NCI-H187 treated with DMSO at 0.1 percent for 48 hours (cell line): ENCODE data around the gene MARCKS.

Experiments
- DNase-seq: peaks from one replicate; lab custom pipeline; 2025; lab: John Stamatoyannopoulos, UW

Gene MARCKS

GRCh38 chr6:113856625-113857555 lies at the start of gene MARCKS:
TSS of gene MARCKS (plus strand) at chr6:113857345. CDS start at chr6:113857746, 401 bp downstream.
- peak; percentile 61 for DNase-seq

- DNase-seq = no peak
These were observed 47.3 kb upstream of the MARCKS start for GRCh38 chr6:113809826-113810225.

- no peak for DNase-seq
These were observed 44.0 kb upstream of the MARCKS start for GRCh38 chr6:113813142-113813541.

- no peak for DNase-seq
These were observed 38.6 kb upstream of the MARCKS start for GRCh38 chr6:113818578-113818977.

- no peak for DNase-seq
These were observed 37.8 kb upstream of the MARCKS start for GRCh38 chr6:113819169-113819830.

GRCh38 chr6:113820761-113821160 lies 36.4 kb upstream of the MARCKS start:
- no peak for DNase-seq

DNA sequence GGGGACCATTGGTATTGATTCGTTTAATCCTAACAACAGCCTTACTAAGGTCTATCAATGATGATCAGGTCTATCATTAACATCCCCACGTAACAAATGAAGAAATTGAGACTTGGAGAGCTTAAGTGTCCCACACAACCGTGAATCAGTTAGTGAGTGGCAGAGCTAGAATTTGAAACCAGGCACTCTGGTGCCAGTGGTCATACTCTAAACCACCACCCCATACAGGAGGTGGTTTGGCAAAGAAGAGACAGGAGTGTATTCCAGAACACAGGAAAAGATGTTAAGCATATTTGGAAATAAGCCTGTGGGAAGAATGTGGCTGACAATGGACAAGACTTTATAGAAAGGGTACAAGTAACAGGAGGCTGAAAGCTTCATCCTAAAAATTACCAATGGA lies 35.7 kb upstream of the MARCKS start:
- no peak for DNase-seq

DNA sequence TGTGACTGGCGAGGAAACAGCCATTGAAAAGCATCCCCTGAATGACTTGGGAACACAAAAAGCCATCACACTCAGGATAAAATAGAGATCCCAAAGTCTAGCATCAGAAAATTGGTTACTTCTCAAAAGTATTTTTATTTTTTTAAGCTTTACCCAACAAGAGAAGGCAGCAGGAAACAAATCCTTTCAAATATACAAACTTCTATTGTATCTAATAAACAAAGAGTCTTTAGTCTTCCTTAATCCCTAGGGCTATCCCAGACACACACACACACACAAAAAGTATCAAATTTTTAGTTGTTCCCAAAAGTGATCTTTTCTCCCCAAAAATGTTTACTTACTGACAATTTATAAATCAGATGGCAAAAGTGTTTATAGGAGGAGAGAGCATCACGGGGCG lies 33.2 kb upstream of the MARCKS start:
- DNase-seq = no peak

DNA sequence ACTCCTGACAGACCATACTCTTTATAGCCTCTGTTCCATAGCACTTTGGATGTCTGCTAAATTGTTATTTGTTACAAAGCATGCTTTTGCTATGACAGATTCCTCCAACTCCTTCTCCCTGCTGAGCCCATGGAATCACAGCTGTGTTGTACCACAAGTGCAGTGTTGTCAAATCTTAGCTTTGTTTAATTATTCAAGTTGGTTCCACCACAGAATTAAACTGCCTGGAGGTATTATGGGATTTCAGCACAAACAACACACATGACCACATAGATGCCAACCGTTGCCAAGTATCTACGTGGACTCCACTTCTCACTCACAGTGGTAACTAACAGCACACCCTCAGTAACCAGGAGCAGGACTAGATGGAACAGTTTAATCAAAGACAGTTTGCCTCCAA lies 32.7 kb upstream of the MARCKS start:
- DNase-seq = no peak

DNA sequence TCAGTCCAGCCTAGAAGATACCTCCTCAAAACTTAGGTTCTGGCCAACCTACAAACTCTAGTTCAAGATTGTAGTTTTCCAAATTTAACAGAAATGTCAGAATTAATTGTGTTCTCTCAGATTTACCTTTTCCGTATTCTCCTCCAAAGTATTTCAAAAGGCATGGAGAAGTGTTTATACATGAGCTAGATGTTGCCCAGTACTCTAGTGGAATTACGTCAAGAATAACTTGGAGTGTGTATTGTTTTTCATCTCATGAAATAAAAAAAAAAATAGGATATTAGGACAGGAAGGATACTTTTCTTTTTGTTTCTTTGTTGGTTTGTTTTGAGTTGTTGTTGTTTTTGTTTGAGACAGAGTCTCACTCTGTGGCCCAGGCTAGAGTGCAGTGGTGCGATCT lies 32.3 kb upstream of the MARCKS start:
- DNase-seq = no peak

GRCh38 chr6:113825781-113826180 lies 31.4 kb upstream of the MARCKS start:
- DNase-seq = peak; percentile 14

GRCh38 chr6:113828984-113829695 lies 28.0 kb upstream of the MARCKS start:
- no peak for DNase-seq

DNA sequence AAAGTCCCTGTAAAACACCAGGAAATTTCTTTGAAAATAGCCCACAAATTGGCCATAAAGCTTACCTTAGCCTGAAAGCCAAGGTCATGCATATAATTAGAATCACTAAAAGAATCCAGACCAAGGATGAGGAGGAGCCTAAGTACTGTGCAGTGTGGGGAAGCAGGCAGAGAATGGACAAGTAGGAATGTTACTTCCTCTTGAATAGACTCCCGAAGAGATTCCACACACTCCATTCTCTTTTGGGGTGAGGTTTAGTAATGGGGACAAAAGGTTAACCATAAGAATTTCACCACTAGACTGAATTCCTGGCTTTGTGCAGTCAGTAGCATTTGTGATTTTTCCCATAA lies 27.5 kb upstream of the MARCKS start:
- no peak for DNase-seq

DNA sequence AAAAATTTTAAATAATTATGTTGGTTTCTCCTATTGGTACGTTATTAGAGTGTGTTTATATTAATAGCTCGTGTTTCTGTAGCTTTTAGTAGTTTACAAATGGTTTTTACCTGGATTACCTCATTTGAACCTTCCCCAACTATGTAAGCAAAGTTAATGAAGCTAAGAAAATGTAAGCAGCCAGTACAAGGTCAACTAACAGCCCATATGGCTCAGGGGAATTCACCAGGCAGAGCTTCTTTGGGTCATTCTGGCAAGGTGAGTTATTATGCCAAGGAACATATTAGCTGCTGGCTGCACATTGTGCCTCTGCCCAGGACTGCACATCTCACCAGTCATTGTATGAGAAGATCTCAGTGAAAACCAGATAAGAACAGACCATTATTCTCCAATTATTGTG lies 27.0 kb upstream of the MARCKS start:
- DNase-seq = no peak

DNA sequence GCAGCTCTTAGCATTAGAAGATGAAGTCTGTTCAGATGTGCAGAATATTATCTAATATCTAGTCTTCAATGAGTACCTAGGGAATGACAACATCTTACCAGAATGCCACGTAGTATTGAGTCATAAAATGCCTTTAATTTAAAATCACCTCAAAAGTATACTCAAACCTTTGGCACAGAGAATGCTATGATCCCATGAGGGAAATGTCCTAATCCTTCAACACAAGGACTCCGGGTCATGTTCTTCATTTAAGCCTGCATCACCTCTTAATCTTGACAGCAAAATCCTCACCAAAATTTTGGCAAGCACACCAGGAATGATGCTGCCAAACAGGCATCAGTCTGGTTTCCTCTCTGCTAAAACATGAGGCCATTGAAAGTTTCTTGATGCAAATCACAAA lies 23.6 kb upstream of the MARCKS start:
- DNase-seq = no peak

GRCh38 chr6:113837170-113837569 lies 20.0 kb upstream of the MARCKS start:
- DNase-seq = no peak

- DNase-seq = no peak
These were observed 15.0 kb upstream of the MARCKS start for GRCh38 chr6:113842165-113842564.

DNA sequence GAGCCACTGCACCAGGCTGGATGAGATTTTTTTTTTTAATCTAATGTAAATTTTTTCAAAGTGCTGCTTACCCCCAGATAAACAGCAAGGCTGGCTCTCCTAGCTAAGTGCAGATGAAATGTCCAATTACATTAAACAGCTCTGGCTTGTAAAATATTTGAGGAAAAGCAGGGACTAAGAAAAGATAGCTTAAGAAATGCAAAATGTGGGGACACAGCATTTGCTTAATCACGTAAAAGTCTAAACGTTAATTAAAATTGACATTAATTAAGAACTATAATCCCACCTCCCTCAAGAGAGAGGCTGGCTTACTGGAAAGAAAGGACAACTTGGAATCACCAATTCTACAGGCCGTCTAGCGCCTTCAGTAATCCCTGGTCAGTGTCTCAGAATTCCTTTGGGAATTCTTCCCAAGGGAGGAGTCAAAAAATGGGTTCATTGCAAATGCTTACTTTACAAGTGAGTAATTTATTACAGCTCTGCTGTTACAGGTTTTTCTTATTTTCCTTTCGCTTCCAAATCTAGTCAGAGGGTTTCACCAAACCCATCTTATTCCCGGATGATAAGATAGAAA lies 13.6 kb upstream of the MARCKS start:
- DNase-seq = no peak

DNA sequence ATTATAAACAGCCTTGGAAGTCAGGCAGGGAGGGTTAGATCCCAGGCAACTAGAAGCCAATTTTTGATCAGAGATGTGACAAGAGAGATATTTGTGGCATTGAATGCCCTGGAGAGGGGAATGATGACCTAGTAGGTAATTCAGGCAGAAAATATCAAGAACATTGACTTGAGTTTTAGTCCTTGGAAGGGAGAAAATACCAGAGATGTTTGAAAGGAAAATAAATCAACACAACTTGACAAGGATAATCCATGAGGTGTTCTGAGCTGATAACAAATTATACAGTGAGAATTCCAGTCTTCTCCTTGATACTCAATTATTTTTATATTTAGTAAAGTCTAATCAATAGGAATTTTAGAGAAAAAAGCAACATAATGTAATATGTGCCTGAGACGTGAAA lies 10.6 kb upstream of the MARCKS start:
- DNase-seq = no peak

- DNase-seq = no peak
These were observed 9.7 kb upstream of the MARCKS start for GRCh38 chr6:113847447-113847846.

- no peak for DNase-seq
These were observed 8.9 kb upstream of the MARCKS start for GRCh38 chr6:113848280-113848679.

DNA sequence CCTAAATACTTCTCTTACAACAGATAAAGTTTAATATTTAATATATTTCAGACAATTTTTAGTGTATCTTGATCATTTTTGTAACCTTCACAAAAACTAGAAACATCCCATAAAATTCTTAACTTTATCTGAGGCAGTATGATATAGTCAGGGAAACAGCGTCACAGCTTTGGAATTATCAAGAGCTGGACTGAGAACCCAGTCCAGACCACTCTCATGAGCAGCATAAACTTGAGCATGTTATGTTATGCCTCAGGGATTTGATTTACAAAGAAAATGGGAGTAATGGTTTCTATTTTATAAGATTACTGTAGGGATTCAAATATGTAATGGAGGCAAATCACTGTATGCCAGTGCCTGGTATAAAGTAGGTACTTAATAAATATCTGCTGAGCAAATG lies 8.3 kb upstream of the MARCKS start:
- no peak for DNase-seq

GRCh38 chr6:113853252-113853651 lies 3.9 kb upstream of the MARCKS start:
- no peak for DNase-seq
